Uterus (tissue), 2 donors: ENCODE measurements around the gene CHCHD10.

Experiments
- CTCF ChIP-seq, 4 experiments: fragments of 200-600 bp in 2 of 4; fragments of 450-650 bp in 2 of 4; sonication (generic) in 2 of 4; IDR thresholded peaks; one replicate each; pipeline ENCODE4 v1.5.1; 2016 to 2019; ENCODE audit warnings: antibody characterized with exemption in 4 of 4, mild to moderate bottlenecking in 2 of 4, moderate library complexity in 1 of 4
- POLR2A ChIP-seq, 2 donors: fragments of 450-650 bp; IDR thresholded peaks; one replicate each; pipeline ENCODE4 v1.6.1; 2016; ENCODE audit warnings: antibody characterized with exemption in 2 of 2, mild to moderate bottlenecking in 1 of 2, moderate library complexity in 1 of 2

DNA sequence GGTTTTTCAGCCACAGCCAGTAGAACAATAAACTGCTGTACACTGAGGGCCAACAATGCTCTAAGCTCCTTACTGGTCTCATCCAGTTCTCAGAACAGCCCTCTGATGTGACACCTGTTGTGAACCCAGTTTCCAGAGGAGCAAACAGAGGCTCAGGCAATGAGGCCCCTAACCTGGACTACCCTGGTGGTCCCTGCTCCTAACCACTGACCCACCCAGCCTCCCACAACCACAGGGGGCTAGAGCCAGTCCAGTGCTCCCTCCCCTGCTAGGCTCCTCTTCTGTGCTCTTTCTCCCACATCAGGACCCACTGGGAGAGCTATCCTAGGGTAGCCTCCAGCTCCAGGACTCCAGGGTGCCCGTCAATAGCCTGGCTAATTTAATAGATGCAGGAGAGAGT, 14.9 kb upstream of the CHCHD10 start:
- TF ChIP-seq CTCF (IDR thresholded peaks at IDR 0.05) (no peak), POLR2A (IDR thresholded peaks at IDR 0.05) (no peak)
